Measurements from ENCODE around the gene DNMT3L.

The DNMT3L gene

GRCh38 chr21:44262338-44263056 is 800 bp upstream of the DNMT3L start:
- no peak for TF ChIP-seq CTCF (IDR thresholded peaks at IDR 0.05; ENCODE audit: insufficient read depth, missing control alignments)
- DNase-seq (ENCODE audit: insufficient read length, low spot score) = no peak
- no peak for FAIRE-seq

DNA sequence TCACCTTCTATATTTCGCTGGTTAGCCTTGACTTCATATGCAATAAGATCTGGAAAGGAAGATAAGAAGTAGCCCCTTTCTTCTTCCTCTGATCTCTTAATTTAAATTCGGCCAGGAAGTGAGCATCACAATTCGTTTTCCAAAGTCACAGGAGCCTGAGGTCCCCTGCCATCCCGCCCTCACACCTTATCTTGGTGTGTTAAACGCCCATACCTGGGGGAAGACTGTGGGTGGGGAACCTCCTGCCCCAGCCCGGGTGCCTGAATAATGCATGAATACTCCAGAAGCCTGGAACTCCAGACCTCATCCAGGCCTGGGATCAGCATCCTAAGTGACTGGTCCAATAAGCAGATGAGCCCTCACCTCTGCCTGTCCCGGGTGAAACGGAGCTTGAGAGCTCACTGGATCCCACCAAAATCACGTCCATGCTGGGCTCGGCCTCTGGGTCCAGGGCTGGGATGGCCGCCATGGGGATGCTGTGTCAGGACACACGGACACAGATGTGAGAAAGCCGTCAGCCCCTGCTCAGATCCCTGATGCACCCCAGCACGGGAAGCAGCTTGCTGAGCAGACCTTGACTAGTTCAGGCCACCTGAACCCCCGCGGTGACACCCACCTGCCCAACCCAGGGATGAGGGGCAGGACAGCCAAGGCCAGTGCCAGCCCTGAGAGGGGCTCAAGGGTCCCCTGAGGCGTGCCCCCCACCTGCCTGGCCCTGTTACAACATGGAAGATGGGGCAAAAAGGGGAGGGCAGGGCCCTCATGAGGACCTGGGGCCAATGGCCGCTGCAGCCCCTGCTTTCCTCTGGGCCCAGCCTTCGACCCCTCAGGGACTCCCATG is 686 bp downstream of the DNMT3L start:
- no peak for TF ChIP-seq CTCF (IDR thresholded peaks at IDR 0.05; ENCODE audit: insufficient read depth, missing control alignments)
- FAIRE-seq (no peak), DNase-seq (ENCODE audit: insufficient read length, low spot score) (no peak)

DNA sequence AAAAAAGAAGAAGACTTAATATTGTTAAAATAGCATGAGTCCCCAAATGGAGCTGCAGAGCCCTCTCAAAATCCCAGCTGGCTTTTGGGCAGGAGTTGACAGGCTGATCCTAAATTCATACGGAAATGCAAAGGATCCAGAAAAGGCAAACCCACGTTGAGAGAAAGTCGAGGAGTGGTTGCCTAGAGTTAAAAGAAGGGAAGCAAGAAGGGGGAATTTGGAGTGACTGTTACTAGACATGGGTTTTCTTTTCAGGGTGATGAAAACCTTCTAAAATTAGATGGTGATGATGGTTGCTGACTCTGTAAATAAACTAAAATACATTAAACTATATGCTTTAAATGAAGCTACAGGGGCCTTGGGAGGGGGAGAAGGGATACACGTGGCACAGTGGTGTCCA is 1.6 kb downstream of the DNMT3L start:
- no peak for TF ChIP-seq CTCF (IDR thresholded peaks at IDR 0.05; ENCODE audit: insufficient read depth, missing control alignments)
- FAIRE-seq (no peak), DNase-seq (ENCODE audit: insufficient read length, low spot score) (no peak)

- no peak for FAIRE-seq
- TF ChIP-seq CTCF (IDR thresholded peaks at IDR 0.05; ENCODE audit: insufficient read depth, missing control alignments) = no peak
- no peak for DNase-seq (ENCODE audit: insufficient read length, low spot score)
Observed at GRCh38 chr21:44259082-44259705, 2.5 kb downstream of the DNMT3L start.

GRCh38 chr21:44258056-44258725 is 3.5 kb downstream of the DNMT3L start:
- no peak for TF ChIP-seq CTCF (IDR thresholded peaks at IDR 0.05; ENCODE audit: insufficient read depth, missing control alignments)
- DNase-seq (ENCODE audit: insufficient read length, low spot score) = no peak
- no peak for FAIRE-seq

GRCh38 chr21:44255511-44255981 is 6.2 kb downstream of the DNMT3L start:
- DNase-seq (ENCODE audit: insufficient read length, low spot score) = no peak
- no peak for TF ChIP-seq CTCF (IDR thresholded peaks at IDR 0.05; ENCODE audit: insufficient read depth, missing control alignments)
- FAIRE-seq = no peak

All from D721Med (cell line).